CD4-positive, alpha-beta T cell treated with Interleukin-10 for 1 hour (primary cell): ENCODE data around the gene FSD1L.

Experiments used
- DNase-seq: peaks from one replicate; pipeline ENCODE4 v3.0.0-alpha.2; 2020

Gene FSD1L

GRCh38 chr9:105436783-105437182 lies 11.1 kb upstream of the FSD1L start:
- no peak for DNase-seq

- DNase-seq, result no peak
Measured at GRCh38 chr9:105437704-105438103, 10.1 kb upstream of the FSD1L start.

- no peak for DNase-seq
Measured at GRCh38 chr9:105438141-105438806, 9.6 kb upstream of the FSD1L start.

- DNase-seq, result no peak
Measured at GRCh38 chr9:105439428-105439827, 8.4 kb upstream of the FSD1L start.

- DNase-seq, result no peak
Measured at GRCh38 chr9:105441616-105442160, 6.1 kb upstream of the FSD1L start.

GRCh38 chr9:105443121-105443520 lies 4.7 kb upstream of the FSD1L start:
- no peak for DNase-seq

GRCh38 chr9:105444130-105444529 lies 3.7 kb upstream of the FSD1L start:
- no peak for DNase-seq

GRCh38 chr9:105445203-105445881 lies 2.5 kb upstream of the FSD1L start:
- no peak for DNase-seq

- no peak for DNase-seq
Measured at GRCh38 chr9:105447386-105447813, 434 bp upstream of the FSD1L start.

- DNase-seq, result no peak
Measured at GRCh38 chr9:105449081-105449480, 1.2 kb downstream of the FSD1L start.

GRCh38 chr9:105452185-105452584 lies 4.4 kb downstream of the FSD1L start:
- DNase-seq, result no peak

GRCh38 chr9:105455836-105456475 lies 8.1 kb downstream of the FSD1L start:
- no peak for DNase-seq

GRCh38 chr9:105457560-105458294 lies 9.9 kb downstream of the FSD1L start:
- DNase-seq, result no peak

GRCh38 chr9:105458404-105458803 lies 10.6 kb downstream of the FSD1L start:
- no peak for DNase-seq

- no peak for DNase-seq
Measured at GRCh38 chr9:105459336-105459735, 11.5 kb downstream of the FSD1L start.

GRCh38 chr9:105466898-105467455 lies 19.1 kb downstream of the FSD1L start:
- no peak for DNase-seq

- DNase-seq, result no peak
Measured at GRCh38 chr9:105468875-105469274, 21.0 kb downstream of the FSD1L start.

GRCh38 chr9:105473221-105473620 lies 25.4 kb downstream of the FSD1L start:
- no peak for DNase-seq

GRCh38 chr9:105475302-105475701 lies 27.5 kb downstream of the FSD1L start:
- DNase-seq, result no peak

- no peak for DNase-seq
Measured at GRCh38 chr9:105479846-105480245, 32.0 kb downstream of the FSD1L start.

- DNase-seq, result no peak
Measured at GRCh38 chr9:105483618-105484017, 35.8 kb downstream of the FSD1L start.

- no peak for DNase-seq
Measured at GRCh38 chr9:105484226-105484625, 36.4 kb downstream of the FSD1L start.

GRCh38 chr9:105485131-105485530 lies 37.3 kb downstream of the FSD1L start:
- DNase-seq, result no peak
